Measurements from ENCODE around the gene MYRIP. TPM values are rescaled to one million over a fixed set of nuclear protein-coding genes. Genes with fewer than 3 reads are reported as not detected.

MYRIP gene
- total RNA-seq, 4 donors from 2014 or later = 1.0 to 9.6 (median 3.2) TPM

DNA sequence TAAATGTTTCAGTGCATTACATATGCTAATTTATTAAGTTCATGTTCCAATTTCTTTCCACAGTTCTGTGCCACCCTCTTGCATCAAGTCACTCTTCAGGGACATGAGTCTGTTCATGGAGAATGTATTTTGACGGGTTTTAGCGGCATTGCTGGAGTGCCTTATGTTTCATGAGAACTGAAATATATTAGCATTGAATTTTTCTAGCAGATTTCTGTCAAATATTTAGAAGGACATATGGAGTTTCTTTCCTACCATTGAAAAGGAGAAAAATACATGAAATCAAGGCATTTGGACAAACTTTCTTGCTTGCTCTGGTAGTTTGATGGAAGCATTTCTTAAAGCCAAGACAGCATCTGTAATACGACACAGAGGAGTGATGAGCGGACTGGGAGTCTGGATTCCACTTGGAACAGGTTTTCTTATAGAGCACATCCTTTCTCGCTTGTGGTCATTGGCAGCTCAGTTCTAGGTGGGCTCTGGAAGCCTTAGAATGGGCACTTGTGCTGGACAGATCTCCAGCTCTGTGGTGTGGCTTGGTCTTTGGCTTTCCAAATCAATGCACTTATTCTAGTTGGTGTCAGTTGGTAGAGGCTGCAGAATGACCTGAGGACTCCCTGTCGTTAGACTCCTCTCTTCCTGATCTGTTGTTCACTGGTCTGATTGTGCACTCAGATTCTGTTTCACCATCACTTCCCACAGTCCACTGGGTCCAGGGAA lies 415.5 kb downstream of the MYRIP start:
- no peak for DNase-seq (ENCODE audit: low spot score)
- TF ChIP-seq, protein P1, sequence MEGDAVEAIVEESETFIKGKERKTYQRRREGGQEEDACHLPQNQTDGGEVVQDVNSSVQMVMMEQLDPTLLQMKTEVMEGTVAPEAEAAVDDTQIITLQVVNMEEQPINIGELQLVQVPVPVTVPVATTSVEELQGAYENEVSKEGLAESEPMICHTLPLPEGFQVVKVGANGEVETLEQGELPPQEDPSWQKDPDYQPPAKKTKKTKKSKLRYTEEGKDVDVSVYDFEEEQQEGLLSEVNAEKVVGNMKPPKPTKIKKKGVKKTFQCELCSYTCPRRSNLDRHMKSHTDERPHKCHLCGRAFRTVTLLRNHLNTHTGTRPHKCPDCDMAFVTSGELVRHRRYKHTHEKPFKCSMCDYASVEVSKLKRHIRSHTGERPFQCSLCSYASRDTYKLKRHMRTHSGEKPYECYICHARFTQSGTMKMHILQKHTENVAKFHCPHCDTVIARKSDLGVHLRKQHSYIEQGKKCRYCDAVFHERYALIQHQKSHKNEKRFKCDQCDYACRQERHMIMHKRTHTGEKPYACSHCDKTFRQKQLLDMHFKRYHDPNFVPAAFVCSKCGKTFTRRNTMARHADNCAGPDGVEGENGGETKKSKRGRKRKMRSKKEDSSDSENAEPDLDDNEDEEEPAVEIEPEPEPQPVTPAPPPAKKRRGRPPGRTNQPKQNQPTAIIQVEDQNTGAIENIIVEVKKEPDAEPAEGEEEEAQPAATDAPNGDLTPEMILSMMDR (IDR thresholded peaks at IDR 0.05) = no peak
- ATAC-seq (ENCODE audit: low FRiP score) = no peak

DNA sequence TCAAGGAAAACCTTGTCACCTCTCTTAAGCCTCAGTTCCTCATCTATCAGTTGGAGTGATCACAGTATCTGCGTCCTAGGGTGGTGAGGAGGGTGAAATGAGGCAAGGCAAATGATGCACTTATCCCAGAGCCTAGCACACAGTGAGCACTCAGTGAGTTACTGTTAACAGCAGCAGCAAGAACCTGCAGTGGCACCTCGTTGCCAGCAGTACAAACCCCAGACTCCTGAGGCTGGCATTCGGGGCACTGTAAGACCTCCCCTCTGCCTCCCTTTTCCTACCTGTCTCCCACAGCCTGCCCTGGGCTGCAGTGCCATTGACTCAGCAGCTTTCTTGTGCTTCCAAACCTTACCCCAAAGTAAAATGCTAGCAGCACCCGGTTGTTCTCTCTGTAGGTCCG lies 417.2 kb downstream of the MYRIP start:
- ATAC-seq (ENCODE audit: low FRiP score) = no peak

DNA sequence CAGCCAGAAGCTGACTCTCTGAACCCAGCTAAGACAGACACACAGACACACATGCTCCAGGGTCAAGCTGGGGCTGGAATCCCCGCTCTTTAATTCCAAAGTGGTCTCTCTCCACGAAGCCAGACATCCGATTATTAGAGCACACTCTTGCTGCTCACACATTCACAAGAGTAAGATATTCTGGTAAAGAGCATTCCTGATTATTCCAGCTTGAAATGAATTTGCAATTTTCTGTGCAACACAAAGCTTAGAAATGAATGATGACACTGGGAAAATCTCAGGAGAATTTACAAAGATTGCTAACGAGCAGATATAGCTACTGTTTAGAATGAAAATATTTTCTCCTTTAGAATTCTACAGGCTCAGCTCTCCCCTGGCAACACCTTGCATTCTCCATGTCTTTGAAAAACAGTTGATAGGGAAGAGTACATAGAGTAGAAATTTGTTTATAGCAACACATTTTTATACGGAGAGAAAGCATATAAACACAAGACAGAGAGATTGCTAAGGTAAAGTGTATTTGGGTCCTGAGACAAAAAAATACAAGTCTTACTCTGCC lies 419.5 kb downstream of the MYRIP start:
- DNase-seq (ENCODE audit: low spot score) (no peak), ATAC-seq (ENCODE audit: low FRiP score) (no peak)
- TF ChIP-seq, protein P1 (IDR thresholded peaks at IDR 0.05) = no peak

More for the DNA sequence above, 417.2 kb downstream of the MYRIP start:
- TF ChIP-seq, protein P1 (IDR thresholded peaks at IDR 0.05) = no peak
- DNase-seq (ENCODE audit: low spot score) = no peak

DNA sequence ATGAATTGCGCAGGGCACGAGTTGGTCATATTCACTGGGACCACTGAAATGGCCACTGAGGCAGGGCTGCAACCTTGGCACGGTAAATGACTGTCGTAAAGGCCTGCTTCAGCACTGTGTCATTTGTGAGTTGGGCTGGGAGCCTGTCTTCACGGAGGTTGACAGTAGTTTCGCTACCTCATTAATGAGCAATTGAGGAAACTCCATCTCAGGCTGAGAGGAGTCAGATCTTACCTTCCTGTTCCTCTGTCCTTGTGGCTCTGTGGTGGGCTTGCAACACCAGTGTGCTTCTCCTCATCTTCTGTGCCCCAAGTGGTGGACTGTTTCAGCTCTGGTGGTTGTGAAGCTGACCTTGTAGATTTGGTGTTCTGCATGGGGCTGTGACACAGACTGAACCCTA lies 420.0 kb downstream of the MYRIP start:
- TF ChIP-seq, protein P1 (IDR thresholded peaks at IDR 0.05) = no peak
- no peak for DNase-seq (ENCODE audit: low spot score)
- ATAC-seq (ENCODE audit: low FRiP score) = no peak

DNA sequence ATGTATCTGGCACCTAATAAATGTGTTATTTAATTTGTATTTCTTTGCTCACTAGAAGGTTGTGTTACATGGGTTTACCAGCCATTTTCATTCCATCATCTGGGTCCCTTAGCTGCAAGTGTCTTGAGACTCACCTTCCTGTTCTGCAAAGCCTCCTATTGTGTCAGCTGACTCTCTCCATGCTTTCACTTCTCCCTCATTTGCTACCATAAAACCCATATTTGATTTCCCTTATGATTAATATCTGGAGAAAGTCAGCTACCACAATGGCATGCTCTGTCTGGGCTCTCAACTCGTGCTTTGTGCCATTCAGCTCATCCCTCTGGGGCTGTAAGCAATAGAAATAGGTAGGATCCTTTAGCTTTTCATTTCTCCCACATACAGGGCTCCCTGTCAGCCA lies 420.6 kb downstream of the MYRIP start:
- no peak for DNase-seq (ENCODE audit: low spot score)
- ATAC-seq (ENCODE audit: low FRiP score) = no peak
- TF ChIP-seq, protein P1 (IDR thresholded peaks at IDR 0.05) = no peak

DNA sequence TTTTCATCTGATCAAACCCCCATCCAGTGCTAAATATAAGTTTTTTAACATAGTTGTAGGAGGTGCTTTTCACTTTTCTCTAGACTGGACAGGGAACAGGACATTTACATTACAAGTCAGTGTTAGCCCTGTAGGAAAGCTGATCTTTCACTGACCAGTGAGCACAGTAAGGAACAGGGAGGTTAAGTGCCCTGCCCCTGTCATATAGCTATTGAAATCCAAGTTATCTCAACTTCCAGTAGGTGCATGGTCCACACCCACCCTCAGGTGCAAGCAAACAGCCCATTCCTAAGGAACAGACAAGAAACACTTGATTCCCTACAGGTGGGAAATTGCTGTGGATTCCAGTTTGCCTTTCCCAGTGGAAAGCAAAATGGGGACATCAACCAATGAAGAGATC lies 421.0 kb downstream of the MYRIP start:
- TF ChIP-seq, protein P1 (IDR thresholded peaks at IDR 0.05) = no peak
- ATAC-seq (ENCODE audit: low FRiP score) = no peak
- DNase-seq (ENCODE audit: low spot score) = no peak

DNA sequence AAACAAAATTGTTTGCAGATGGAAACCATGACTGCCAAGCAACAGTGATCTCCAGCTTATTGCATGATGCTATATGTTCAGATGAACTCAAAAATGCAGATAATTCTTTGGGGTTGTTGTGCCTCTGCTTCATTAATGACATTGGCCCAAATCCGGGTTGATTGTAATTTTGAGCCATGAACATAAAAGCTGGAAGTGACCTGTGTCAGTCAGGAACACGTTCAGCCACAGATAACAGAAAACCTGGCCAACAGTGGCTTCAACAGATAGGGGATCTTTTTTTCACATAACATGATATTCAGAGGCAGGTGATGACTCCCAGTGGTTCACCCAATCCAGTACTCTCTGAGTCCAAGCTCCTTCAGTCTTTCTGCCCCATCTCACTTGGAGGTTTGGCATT lies 423.2 kb downstream of the MYRIP start:
- DNase-seq (ENCODE audit: low spot score) = no peak

More for the DNA sequence above, 423.2 kb downstream of the MYRIP start:
- no peak for ATAC-seq (ENCODE audit: low FRiP score)
- TF ChIP-seq, protein P1 (IDR thresholded peaks at IDR 0.05) = no peak
